ENCODE measurements around the gene GART.
"Not testable (repeated sequence)": the region's sequence is repeated elsewhere in the genome, so short reads cannot be mapped to it uniquely, and the experiment has no call there.

GART gene

DNA sequence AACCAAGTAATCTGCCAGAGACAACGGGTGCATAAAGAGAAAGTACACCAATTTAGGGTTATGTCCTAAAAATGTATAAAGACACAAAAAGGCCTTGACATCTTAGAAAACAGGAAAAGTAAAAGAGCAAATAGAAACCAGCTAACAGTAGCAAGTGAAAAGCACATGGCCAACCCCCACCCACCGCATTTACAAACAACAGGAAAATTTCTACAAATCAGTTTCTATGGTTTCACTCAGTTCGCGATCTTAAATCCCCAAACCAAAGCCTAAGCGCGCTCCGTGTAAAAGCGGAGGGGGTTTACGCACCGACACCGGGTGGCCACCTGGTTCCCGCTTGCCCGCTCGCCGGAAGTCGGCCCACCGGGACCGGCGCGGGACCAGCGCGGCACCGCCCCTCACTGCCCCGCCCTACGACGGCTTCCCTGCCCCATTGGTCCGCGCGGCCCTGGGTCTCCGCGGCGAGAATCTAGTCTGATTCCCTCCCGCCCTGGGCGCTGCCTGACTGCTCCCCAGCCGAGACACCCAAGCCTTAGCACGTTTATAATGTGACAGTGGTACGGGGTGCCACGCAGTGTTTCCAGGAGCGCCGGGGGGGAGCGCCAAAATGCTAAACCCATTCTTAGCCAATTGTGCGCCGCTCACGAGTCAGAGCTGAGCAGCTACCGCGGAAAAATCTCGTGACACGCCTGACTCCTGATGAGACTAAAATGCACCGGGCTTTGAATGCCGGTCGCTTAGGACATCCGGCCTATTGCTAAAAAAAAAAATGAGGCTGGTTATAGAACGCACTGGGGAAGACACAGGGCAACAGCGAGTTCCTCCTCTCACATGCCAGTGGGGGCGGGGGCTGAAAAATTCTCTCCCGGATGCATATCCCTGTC lies at the start of gene GART:
Gene GART (minus strand): TSS at position 362 of the 884 bp plus-strand sequence. CDS start 2,802 bp downstream, outside the sequence.
- Histone ChIP-seq H2AFZ (ENCODE audit: low read depth, low read length) (peak within 1 kb of the TSS; percentile 57), H3K36me3 (ENCODE audit: insufficient read depth, low read length) (peaks cover 28% of the 10 kb centered on the region), H3K27me3 (ENCODE audit: insufficient read depth, low read length) (no peaks in the 10 kb centered on the region), H3K4me3 (ENCODE audit: low read length) (peak within 1 kb of the TSS; percentile 86), H3K9me3 (ENCODE audit: low read length) (no peaks in the 10 kb centered on the region), H3K4me1 (ENCODE audit: insufficient read depth, low read length) (peaks cover 25% of the 10 kb centered on the region)

DNA sequence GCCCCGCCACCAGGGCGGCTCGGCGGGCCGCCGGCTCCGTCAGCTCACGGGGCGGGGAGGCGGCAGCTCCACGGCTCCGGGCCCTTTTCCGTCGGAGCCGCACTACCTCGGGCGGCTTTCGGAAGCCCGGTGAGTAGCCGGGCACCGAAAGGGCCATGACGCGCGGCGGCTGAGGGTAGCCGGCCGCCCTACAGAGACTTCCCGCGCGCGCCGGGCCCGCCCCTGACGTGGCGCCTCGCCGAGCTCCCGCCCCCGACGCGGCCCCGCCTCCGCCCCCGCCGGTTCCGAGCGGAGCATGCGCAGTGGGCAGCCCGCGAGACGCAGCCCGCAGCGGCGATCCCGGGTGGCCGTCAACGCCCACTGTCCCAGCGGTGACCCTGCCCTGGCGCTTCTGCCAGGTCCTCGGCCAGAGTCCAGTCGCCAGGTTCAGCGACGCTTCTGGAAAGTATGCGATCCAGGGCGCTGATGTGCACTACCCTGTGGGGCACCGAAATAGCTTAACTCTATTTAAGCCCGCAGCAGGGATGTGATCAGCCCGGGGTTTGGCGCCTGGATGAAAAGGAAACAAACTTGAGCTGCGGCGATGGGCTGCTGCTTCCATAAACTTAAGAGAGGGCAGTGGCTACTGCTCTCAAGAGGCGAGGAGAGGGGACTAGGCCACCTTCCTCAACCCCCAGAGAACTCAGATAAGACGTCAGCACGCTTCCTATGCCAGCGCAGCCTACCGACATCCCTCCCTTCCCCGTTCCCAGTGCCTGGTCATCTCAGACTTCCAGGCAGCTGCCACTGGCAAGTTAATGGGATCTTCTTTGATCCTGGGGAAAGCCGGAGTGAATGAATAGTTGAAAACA lies 46.8 kb upstream of the GART start, which contains the start of gene DONSON:
Gene DONSON (minus strand): TSS at position 200 of the 851 bp plus-strand sequence. CDS start 43 bp downstream, at position 157.
- Histone ChIP-seq H3K9me3 (ENCODE audit: low read length) (no peaks in the 10 kb centered on the region), H3K36me3 (ENCODE audit: insufficient read depth, low read length) (peaks cover 28% of the 10 kb centered on the region), H3K4me1 (ENCODE audit: insufficient read depth, low read length) (peaks cover 11% of the 10 kb centered on the region), H2AFZ (ENCODE audit: low read depth, low read length) (peak within 1 kb of the TSS; percentile 95), H3K27me3 (ENCODE audit: insufficient read depth, low read length) (no peaks in the 10 kb centered on the region), H3K4me3 (ENCODE audit: low read length) (peak within 1 kb of the TSS; percentile 60)

DNA sequence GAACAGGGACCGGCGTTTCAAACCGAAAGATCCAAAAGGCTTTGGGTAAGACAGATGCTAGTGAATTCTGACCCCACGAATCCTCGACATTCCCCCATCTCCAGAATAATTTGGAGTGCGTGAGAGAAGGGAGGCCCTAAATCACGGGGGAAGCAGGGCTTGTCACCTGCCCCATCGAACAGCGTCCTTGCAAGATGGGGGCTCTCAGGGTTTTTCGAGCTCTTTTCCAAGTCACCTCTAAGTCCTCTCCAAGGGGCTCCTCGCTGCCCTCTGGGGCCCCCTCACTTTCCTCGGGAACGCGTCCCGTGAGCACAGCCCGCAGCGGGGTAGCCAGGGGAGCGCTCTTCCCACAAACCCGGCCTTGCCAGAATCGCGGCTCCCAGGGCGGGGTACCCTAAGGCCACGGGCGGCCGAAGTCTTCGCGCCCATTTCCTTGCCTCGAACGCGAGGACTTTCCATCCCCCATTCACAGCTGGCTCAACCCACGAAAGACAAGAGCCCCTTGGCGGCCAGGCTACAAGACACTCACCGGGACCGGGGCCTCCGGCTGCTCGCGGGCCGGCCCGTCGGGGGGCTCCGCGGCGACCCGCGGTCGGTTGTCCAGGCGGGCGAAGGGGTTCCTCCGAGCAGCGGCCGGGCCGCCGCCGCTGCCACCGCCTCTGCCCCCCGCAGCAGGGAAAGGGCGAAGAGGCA lies 46.0 kb upstream of the GART start:
- H2AFZ ChIP-seq (ENCODE audit: low read depth, low read length): peak overlapping the region; percentile 95
- H3K4me1 ChIP-seq (ENCODE audit: insufficient read depth, low read length): peaks cover 11% of the 10 kb centered on the region
- peaks cover 31% of the 10 kb centered on the region for H3K36me3 ChIP-seq (ENCODE audit: insufficient read depth, low read length)
- H3K27me3 ChIP-seq (ENCODE audit: insufficient read depth, low read length): no peaks in the 10 kb centered on the region
- H3K4me3 ChIP-seq (ENCODE audit: low read length): peak overlapping the region; percentile 60
- no peaks in the 10 kb centered on the region for H3K9me3 ChIP-seq (ENCODE audit: low read length)

DNA sequence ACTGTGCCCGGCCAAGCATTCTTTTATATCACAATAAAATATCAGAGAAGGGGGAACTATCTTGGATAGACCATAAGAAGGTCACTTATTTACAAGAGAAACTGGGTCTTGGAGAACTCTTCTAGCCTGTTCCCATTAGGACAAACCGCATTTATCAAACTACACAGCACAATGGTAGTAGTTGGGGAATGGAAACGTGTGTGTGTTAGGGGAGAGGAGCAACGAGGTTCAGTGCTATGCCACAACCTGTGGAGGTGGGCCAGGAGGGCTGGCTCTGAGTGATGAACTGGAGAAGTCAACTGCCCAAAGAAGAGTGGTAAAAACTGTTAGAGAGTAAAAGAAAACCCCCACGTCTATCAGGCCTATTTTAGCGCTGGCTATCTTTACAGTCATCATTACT lies 45.0 kb upstream of the GART start:
- peak overlapping the region; percentile 60 for H3K4me3 ChIP-seq (ENCODE audit: low read length)
- H3K9me3 ChIP-seq (ENCODE audit: low read length): no peaks in the 10 kb centered on the region
- peaks cover 39% of the 10 kb centered on the region for H3K36me3 ChIP-seq (ENCODE audit: insufficient read depth, low read length)
- H3K27me3 ChIP-seq (ENCODE audit: insufficient read depth, low read length): no peaks in the 10 kb centered on the region
- H2AFZ ChIP-seq (ENCODE audit: low read depth, low read length): no peak overlapping the region
- H3K4me1 ChIP-seq (ENCODE audit: insufficient read depth, low read length): peaks cover 11% of the 10 kb centered on the region

DNA sequence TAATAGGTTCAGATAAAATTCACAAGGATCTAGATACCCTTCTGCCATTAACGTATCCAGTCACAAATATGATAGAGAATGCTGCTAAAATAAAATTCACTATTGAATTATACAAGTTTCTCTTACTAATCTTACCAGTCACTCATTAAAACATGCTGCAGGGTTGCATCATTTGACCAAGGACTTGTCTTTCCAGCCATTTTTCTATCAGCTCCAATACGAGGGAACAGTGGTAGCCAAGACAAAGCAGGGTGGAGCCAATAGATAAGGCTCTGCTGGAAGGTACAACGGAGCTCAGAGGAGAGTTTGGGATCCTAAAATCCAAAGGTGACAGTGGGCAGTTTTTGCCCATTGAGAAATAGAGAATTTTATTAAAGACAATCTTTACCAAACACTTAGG lies 42.5 kb upstream of the GART start:
- H3K9me3 ChIP-seq (ENCODE audit: low read length): no peaks in the 10 kb centered on the region
- H2AFZ ChIP-seq (ENCODE audit: low read depth, low read length): no peak overlapping the region
- peaks cover 49% of the 10 kb centered on the region for H3K36me3 ChIP-seq (ENCODE audit: insufficient read depth, low read length)
- H3K27me3 ChIP-seq (ENCODE audit: insufficient read depth, low read length): no peaks in the 10 kb centered on the region
- H3K4me3 ChIP-seq (ENCODE audit: low read length): no peak overlapping the region
- peaks cover 8% of the 10 kb centered on the region for H3K4me1 ChIP-seq (ENCODE audit: insufficient read depth, low read length)

DNA sequence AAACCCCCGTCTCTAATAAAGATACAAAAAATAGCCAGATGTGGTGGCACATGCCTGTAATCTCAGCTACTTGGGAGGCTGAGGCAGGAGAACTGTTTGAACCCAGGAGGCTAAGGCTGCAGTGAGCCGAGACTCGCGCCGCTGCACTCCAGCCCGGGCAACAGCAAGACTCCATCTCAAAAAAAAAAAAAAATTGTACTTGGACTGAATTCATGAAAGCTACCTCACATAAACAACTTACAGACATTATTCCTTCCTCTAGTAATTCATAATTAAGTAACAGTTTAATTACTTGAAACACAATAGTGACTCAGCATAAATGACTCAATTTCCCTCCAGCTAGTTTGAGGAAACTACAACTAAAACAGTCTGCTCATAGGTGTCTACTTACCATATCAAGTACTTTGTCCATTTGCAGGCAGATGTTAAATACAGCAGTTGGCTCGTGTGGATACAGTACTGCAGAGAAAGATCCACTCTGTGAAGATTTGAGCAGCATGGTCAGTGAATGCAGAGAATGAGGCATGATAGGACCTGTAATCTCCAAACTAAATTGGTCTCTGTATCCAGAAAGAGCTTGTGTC lies 37.1 kb upstream of the GART start:
- Histone ChIP-seq H3K36me3 (ENCODE audit: insufficient read depth, low read length) (peaks cover 76% of the 10 kb centered on the region), H3K4me1 (ENCODE audit: insufficient read depth, low read length) (no peaks in the 10 kb centered on the region), H3K9me3 (ENCODE audit: low read length) (no peaks in the 10 kb centered on the region), H2AFZ (ENCODE audit: low read depth, low read length) (no peak overlapping the region), H3K4me3 (ENCODE audit: low read length) (no peak overlapping the region), H3K27me3 (ENCODE audit: insufficient read depth, low read length) (no peaks in the 10 kb centered on the region)

DNA sequence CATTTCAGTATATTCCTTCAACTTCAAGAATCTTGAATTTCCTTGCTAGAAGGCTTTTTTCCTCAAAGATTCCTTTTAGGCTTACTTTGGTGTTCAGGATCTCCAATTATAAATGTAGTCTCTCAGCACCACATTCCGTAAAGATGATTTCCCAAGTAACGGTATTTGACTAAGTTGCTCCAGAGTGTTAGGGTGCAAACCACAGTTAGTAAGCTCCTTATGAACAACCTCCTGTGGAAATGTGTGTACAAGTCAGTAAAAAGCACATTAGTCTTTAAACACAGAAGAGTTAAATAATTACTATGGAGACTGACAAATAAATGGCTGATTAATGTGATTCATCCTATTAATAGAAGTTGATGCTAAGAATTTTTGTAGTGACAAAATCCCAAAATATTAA lies 36.3 kb upstream of the GART start:
- Histone ChIP-seq H3K36me3 (ENCODE audit: insufficient read depth, low read length) (peaks cover 81% of the 10 kb centered on the region), H2AFZ (ENCODE audit: low read depth, low read length) (no peak overlapping the region), H3K4me3 (ENCODE audit: low read length) (no peak overlapping the region), H3K4me1 (ENCODE audit: insufficient read depth, low read length) (no peaks in the 10 kb centered on the region), H3K9me3 (ENCODE audit: low read length) (no peaks in the 10 kb centered on the region), H3K27me3 (ENCODE audit: insufficient read depth, low read length) (no peaks in the 10 kb centered on the region)

DNA sequence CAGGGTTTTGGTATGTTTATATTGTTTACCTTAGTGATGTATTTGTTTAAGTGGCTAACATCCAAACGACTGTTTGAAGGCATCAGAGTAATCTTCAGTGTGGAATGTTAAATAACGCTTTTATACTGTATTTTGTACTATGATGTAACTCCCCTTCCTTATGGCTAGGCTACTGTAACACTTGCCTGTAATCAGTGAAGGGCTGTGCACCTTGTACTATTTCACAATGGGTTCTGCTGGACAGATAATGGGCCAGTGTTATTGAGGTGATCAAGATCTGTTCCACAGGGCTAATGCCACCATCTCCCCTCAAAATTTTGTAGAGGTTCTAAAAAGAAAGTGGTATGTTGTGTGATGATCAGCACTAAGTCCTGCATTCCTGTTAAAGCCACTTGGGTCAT lies 34.8 kb upstream of the GART start:
- not testable (repeated sequence) for H3K4me3 ChIP-seq (ENCODE audit: low read length); H2AFZ ChIP-seq (ENCODE audit: low read depth, low read length); H3K9me3 ChIP-seq (ENCODE audit: low read length); H3K4me1 ChIP-seq (ENCODE audit: insufficient read depth, low read length); H3K27me3 ChIP-seq (ENCODE audit: insufficient read depth, low read length)
- peaks cover 82% of the 10 kb centered on the region for H3K36me3 ChIP-seq (ENCODE audit: insufficient read depth, low read length)

DNA sequence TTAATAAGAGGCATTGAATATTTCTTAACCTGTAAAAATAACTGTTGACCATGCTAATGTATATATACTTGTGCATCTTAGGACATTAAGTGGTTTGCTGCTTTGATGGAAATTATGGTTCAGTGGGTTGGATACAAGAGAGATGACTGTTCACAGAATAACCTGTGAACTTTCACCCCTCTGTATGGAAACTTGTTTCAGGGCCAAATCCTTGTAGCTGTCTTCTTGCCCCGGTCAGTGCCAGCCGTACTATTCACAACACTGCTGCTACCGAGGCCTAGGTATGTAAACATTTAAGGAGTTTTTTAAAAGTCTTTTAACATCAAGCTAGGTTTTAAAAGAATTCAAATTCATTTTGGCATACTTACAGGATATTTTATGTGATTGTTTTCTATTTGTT lies 30.4 kb upstream of the GART start:
- no peaks in the 10 kb centered on the region for H3K4me1 ChIP-seq (ENCODE audit: insufficient read depth, low read length)
- no peaks in the 10 kb centered on the region for H3K9me3 ChIP-seq (ENCODE audit: low read length)
- no peak overlapping the region for H3K4me3 ChIP-seq (ENCODE audit: low read length)
- H3K27me3 ChIP-seq (ENCODE audit: insufficient read depth, low read length): no peaks in the 10 kb centered on the region
- H2AFZ ChIP-seq (ENCODE audit: low read depth, low read length): no peak overlapping the region
- H3K36me3 ChIP-seq (ENCODE audit: insufficient read depth, low read length): peaks cover 91% of the 10 kb centered on the region

DNA sequence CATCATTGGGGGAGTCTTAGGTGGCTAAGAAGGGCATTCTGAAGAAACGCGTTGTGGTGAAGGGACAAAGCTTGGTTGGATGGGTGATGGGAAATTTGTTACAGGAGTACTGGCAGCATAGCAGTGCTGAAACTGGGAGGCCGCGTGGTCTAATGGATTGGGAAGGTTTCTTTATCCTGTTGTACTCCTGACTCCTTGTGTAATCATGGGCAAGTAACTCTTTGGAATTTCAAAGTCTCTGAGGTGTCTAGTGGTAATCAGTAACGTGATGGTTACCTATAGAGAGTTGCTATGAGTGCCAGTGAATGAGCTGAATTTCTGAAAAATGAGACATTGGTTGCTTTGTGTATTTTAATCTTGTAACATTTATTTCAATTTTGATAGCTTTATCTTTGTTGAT lies 28.1 kb upstream of the GART start:
- no peaks in the 10 kb centered on the region for H3K4me1 ChIP-seq (ENCODE audit: insufficient read depth, low read length)
- H3K36me3 ChIP-seq (ENCODE audit: insufficient read depth, low read length): peaks cover 82% of the 10 kb centered on the region
- no peak overlapping the region for H2AFZ ChIP-seq (ENCODE audit: low read depth, low read length)
- H3K9me3 ChIP-seq (ENCODE audit: low read length): no peaks in the 10 kb centered on the region
- H3K27me3 ChIP-seq (ENCODE audit: insufficient read depth, low read length): no peaks in the 10 kb centered on the region
- H3K4me3 ChIP-seq (ENCODE audit: low read length): no peak overlapping the region

DNA sequence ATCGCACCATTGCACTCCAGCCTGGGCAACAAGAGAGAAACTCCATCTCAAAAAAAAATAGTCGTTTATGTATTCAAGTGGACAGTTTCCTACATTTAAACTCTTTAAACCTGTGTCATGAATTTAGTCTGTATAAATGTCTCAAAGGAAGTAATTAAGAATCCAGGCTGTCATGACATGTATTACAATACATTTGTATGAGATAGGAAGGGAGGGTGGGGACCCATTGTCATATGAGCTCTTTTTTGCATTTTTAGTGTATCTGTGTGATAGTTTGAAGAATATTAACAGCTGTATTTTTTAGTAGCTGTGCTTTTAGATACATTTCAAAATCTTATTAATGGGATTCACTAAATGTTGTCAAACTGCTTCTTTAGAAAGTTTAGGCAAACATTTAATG lies 26.5 kb upstream of the GART start:
- Histone ChIP-seq H3K4me3 (ENCODE audit: low read length) (no peak overlapping the region), H3K27me3 (ENCODE audit: insufficient read depth, low read length) (no peaks in the 10 kb centered on the region), H2AFZ (ENCODE audit: low read depth, low read length) (no peak overlapping the region), H3K9me3 (ENCODE audit: low read length) (no peaks in the 10 kb centered on the region), H3K4me1 (ENCODE audit: insufficient read depth, low read length) (no peaks in the 10 kb centered on the region), H3K36me3 (ENCODE audit: insufficient read depth, low read length) (peaks cover 76% of the 10 kb centered on the region)

DNA sequence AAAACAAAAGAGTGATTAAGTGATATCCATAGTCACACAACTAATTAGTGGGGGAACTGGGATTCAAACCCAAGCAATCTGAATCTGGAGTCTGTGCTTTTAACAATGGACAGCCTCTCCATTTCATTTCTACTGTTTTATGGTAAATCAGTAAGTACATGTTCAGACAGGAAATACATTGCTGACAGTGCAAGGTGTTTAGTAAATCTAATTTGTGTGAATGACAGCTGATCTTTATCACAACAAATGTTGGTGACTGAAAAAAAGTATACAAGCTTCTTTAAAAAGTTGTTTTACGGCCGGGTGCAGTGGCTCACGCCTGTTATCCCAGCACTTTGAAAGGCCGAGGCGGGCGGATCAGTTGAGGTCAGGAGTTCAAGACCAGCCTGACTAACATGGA lies 26.0 kb upstream of the GART start:
- Histone ChIP-seq H3K27me3 (ENCODE audit: insufficient read depth, low read length) (no peaks in the 10 kb centered on the region), H2AFZ (ENCODE audit: low read depth, low read length) (no peak overlapping the region), H3K4me3 (ENCODE audit: low read length) (no peak overlapping the region), H3K36me3 (ENCODE audit: insufficient read depth, low read length) (peaks cover 75% of the 10 kb centered on the region), H3K4me1 (ENCODE audit: insufficient read depth, low read length) (no peaks in the 10 kb centered on the region), H3K9me3 (ENCODE audit: low read length) (no peaks in the 10 kb centered on the region)

Data from neuron (in vitro differentiated cells).